Activated naive CD4-positive, alpha-beta T cell treated with Interleukin-2 at 50 U/mL for 16 hours (primary cell): Measurements from ENCODE around the gene TM4SF1.
"Not testable (repeated sequence)": the region's sequence is repeated elsewhere in the genome, so short reads cannot be mapped to it uniquely, and the experiment has no call there.

Experiments used
- DNase-seq: peaks from one replicate; pipeline ENCODE4 v3.0.0-alpha.2; 2020

TM4SF1 gene

GRCh38 chr3:149337486-149337885 is 40.0 kb downstream of the TM4SF1 start:
- DNase-seq = not testable (repeated sequence)

GRCh38 chr3:149336925-149337324 is 40.5 kb downstream of the TM4SF1 start:
- no peak for DNase-seq

- DNase-seq = no peak
Observed at GRCh38 chr3:149333176-149333859, 44.1 kb downstream of the TM4SF1 start, which contains the start of gene TM4SF18. TSS of gene TM4SF18 (minus strand) at chr3:149333636. CDS start at chr3:149333382, 254 bp downstream.

- DNase-seq = no peak
Observed at GRCh38 chr3:149332771-149333170, 44.7 kb downstream of the TM4SF1 start.

DNA sequence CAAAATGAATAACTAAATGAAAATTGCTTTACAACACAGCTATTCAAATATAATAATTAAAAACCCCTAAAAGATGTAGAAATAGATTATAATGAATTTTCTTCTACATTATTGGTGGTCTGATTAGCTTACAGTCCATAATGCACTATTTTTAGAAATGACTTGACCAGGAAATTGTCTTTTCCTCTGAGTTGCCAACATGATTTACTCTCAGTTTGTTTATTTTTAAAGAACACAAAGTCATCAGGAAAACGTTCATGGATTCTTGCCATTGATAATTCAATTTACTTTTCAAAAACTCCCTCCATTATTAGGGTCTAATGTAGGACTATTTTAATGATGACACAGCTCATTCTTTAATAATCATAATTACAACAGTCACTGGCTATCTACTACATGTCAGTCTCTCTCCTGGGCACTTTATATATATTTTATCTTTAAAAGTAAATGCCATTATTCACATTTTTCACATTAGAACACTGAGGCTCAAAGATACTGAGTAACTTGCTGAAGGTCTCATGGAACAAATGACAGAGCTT is 45.2 kb downstream of the TM4SF1 start:
- DNase-seq = no peak

GRCh38 chr3:149331396-149331795 is 46.1 kb downstream of the TM4SF1 start:
- DNase-seq = no peak

- DNase-seq = no peak
Observed at GRCh38 chr3:149330609-149331331, 46.7 kb downstream of the TM4SF1 start.

- no peak for DNase-seq
Observed at GRCh38 chr3:149327156-149327555, 50.3 kb downstream of the TM4SF1 start.

DNA sequence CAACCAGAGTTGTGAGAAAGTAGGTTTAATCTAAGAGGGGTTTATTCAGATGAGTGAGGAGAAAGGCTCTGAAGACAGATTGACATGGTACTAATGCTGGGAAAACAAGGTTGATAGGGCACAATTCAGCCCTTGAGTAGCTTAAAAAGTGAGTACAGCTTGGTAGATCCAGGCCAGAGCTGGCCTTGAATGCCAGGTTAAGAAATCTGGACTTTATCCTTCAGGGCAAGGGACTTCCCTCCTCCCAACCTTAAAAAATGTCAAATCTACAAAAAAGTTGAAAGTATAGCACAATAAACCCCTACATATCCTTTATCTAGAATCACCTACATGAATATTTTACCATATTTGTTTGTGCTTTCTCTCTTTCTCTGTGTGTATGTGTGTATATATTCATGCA is 51.9 kb downstream of the TM4SF1 start:
- no peak for DNase-seq

GRCh38 chr3:149324332-149324731 is 53.1 kb downstream of the TM4SF1 start:
- no peak for DNase-seq

- DNase-seq = no peak
Observed at GRCh38 chr3:149321640-149322039, 55.8 kb downstream of the TM4SF1 start.

- DNase-seq = no peak
Observed at GRCh38 chr3:149321136-149321535, 56.3 kb downstream of the TM4SF1 start.

GRCh38 chr3:149319750-149320149 is 57.7 kb downstream of the TM4SF1 start:
- DNase-seq = no peak
